ENCODE data around the gene SRP14. TPM values are rescaled to one million over a fixed set of nuclear protein-coding genes. Genes with fewer than 3 reads are reported as not detected.

The SRP14 gene
- total RNA-seq, 1 experiment from 2014 or later: 200 TPM

DNA sequence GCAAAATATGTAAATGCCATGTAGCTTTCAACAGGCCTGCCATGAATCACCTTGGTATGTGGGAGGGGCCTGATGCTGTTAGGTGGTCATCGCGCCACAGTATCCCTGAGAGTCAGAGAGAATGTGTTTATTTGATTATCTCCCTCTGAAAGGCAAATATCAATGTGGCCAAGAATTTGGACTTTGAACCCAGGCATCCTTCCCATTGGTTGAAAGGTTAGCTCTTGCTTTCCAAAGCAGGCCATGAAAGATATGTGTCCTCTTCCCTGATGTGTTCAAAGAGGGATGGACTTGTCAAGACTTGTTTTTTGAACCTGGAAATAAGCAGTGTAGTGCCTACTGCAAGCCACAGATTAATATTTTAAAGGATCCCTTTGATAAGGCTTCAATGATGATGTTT is 36.7 kb downstream of the SRP14 start:
- no peak overlapping the region for H2BK12ac ChIP-seq (ENCODE audit: insufficient read length, low read depth, low read length)
- H2BK5ac ChIP-seq (ENCODE audit: insufficient read length, low read length): no peak overlapping the region
- Mint-ChIP-seq H3K4me3 (no peak overlapping the region), H3K27me3 (ENCODE audit: low read depth) (no peaks in the 10 kb centered on the region), H3K27ac (no peak overlapping the region), H3K4me1 (peaks cover 3 to 4% of the 10 kb centered on the region in 2 experiments; a peak in 2 of 4 replicates), H3K36me3 (ENCODE audit: insufficient read depth in 1 of 3, low read depth in 3 of 3) (peaks cover 29 to 79% (median 64%) of the 10 kb centered on the region in 3 experiments; a peak in 6 of 7 replicates), H3K9me3 (no peaks in the 10 kb centered on the region)
- H3K79me2 ChIP-seq (ENCODE audit: insufficient read depth, low read length): no peaks in the 10 kb centered on the region
- H2BK120ac ChIP-seq (ENCODE audit: low read depth, low read length, poor library complexity, severe bottlenecking): no peak overlapping the region
- no peak overlapping the region for H3K4ac ChIP-seq (ENCODE audit: low read depth, low read length)
- no peak overlapping the region for H4K8ac ChIP-seq (replicated peaks; ENCODE audit: insufficient read length, low read depth, low read length)
- H3K27ac ChIP-seq (ENCODE audit: insufficient read length, low read depth, low read length): no peak overlapping the region
- no peak overlapping the region for H2BK15ac ChIP-seq (ENCODE audit: low read depth, low read length)
- H3K18ac ChIP-seq (ENCODE audit: insufficient read length, low read depth, low read length): no peak overlapping the region
- no peaks in the 10 kb centered on the region for H3K9me3 ChIP-seq (ENCODE audit: control insufficient read depth, low read depth, low read length)
- H4K20me1 ChIP-seq (ENCODE audit: control insufficient read depth, insufficient read depth, insufficient read length): peaks cover 3% of the 10 kb centered on the region
- no peak overlapping the region for H3K56ac ChIP-seq (ENCODE audit: insufficient read length, low read depth, low read length)
- WGBS (ENCODE audit: extremely low coverage, insufficient read length, low lambda C conversion rate): no CpG with 5 or more reads among the region's 2 CpGs
- H2AK5ac ChIP-seq (ENCODE audit: insufficient read length, low read length): no peak overlapping the region
- H4K91ac ChIP-seq (ENCODE audit: insufficient read length, low read depth, low read length): no peak overlapping the region
- no peak overlapping the region for H2AFZ ChIP-seq (ENCODE audit: low read length)
- no peak overlapping the region for H3T11ph ChIP-seq (ENCODE audit: low read length)
- no peaks in the 10 kb centered on the region for H3K4me1 ChIP-seq (ENCODE audit: insufficient read depth, low read length)
- no peaks in the 10 kb centered on the region for H3K27me3 ChIP-seq (ENCODE audit: insufficient read depth, low read length)
- no peak overlapping the region for H4K5ac ChIP-seq (ENCODE audit: insufficient read length, low read depth, low read length)
- DNase-seq: no peak
- no peaks in the 10 kb centered on the region for H3K23me2 ChIP-seq (ENCODE audit: insufficient read length, low read depth, low read length, poor library complexity, severe bottlenecking)
- no peaks in the 10 kb centered on the region for H3K79me1 ChIP-seq (ENCODE audit: insufficient read depth, low read depth, low read length, poor library complexity, severe bottlenecking)
- H3K23ac ChIP-seq (ENCODE audit: insufficient read length, low read depth, low read length): no peak overlapping the region
- TF ChIP-seq, protein P1, sequence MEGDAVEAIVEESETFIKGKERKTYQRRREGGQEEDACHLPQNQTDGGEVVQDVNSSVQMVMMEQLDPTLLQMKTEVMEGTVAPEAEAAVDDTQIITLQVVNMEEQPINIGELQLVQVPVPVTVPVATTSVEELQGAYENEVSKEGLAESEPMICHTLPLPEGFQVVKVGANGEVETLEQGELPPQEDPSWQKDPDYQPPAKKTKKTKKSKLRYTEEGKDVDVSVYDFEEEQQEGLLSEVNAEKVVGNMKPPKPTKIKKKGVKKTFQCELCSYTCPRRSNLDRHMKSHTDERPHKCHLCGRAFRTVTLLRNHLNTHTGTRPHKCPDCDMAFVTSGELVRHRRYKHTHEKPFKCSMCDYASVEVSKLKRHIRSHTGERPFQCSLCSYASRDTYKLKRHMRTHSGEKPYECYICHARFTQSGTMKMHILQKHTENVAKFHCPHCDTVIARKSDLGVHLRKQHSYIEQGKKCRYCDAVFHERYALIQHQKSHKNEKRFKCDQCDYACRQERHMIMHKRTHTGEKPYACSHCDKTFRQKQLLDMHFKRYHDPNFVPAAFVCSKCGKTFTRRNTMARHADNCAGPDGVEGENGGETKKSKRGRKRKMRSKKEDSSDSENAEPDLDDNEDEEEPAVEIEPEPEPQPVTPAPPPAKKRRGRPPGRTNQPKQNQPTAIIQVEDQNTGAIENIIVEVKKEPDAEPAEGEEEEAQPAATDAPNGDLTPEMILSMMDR (conservative IDR thresholded peaks at IDR 0.05): no peak
- H3K4me2 ChIP-seq (ENCODE audit: insufficient read depth, insufficient read length, low read length): no peak overlapping the region
- no peak overlapping the region for H2BK20ac ChIP-seq (ENCODE audit: low read depth, low read length, poor library complexity, severe bottlenecking)
- H3K14ac ChIP-seq (ENCODE audit: insufficient read depth, low read length): no peak overlapping the region
- H3K9ac ChIP-seq (ENCODE audit: extremely low read depth, insufficient read length, low read length): no peak overlapping the region
